ENCODE measurements around the gene HOXD8. TPM values are rescaled to one million over a fixed set of nuclear protein-coding genes. Genes with fewer than 3 reads are reported as not detected.

HOXD8 gene
- polyA plus RNA-seq, 4 donors: 0.89 to 7.3 (median 3.6) TPM

DNA sequence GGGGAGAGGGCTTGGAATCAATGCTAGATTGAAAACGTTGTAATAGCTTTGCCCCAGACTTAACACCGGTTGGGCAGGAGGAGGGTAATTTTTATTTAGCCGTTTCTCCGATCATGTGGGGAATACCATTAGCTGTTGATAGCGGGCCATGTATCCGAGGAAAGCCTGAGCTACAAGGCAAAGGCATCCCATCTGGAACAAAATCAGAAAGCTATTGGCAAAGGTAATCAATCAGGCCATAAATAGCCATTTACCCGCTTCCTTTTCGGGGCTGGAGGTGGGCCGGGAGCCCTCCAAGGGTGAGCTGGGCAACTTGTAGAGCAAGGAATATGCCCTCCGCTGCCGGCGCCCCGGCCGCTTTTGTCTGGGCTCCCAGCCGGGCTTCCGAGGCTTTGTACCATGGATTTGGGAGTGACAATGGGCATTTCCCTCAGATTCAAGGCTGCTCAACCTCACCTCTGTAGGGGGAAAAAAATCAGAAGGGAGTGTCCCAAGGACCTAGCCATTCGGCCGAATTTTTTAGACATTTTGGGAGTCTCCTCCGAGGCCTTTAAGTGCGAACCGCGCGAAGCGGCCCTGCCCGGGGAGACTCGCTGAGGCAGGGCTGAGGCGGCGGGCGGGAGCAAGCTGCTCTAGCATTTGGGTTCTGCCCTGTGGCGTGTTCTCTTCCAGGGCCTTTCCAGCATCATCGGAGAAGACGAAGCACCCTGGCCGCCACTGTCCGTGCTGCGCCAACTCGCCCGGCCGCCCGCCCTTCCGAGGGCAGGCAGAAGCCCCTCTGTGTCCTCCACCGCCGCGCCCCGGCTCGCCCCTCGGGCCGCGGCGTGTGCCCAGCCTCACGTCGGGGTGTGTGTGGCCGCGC is 8.1 kb upstream of the HOXD8 start:
- Histone ChIP-seq H3K4me1 (ENCODE audit: control insufficient read depth in 3 of 3, insufficient read depth in 2 of 3, low read depth in 1 of 3, low read length in 2 of 3) (no peaks in the 10 kb centered on the region), H3K4me3 (ENCODE audit: low read depth in 1 of 3, low read length in 3 of 3) (no peak overlapping the region), H3K27ac (ENCODE audit: low read depth in 1 of 3, low read length in 2 of 3) (no peak overlapping the region), H3K9me3 (ENCODE audit: control insufficient read depth in 2 of 2, insufficient read depth in 1 of 2, low read depth in 1 of 2, low read length in 1 of 2) (peaks cover 0 to 4% of the 10 kb centered on the region in 2 donors), H3K27me3 (ENCODE audit: control insufficient read depth in 3 of 3, insufficient read depth in 3 of 3, low read length in 3 of 3) (peaks cover 20 to 95% (median 72%) of the 10 kb centered on the region in 3 donors), H3K36me3 (ENCODE audit: control insufficient read depth in 3 of 3, insufficient read depth in 2 of 3, low read depth in 1 of 3, low read length in 3 of 3) (no peaks in the 10 kb centered on the region)
- WGBS, 3 donors: 9 to 19% (median 10%) methylated on average over 40 to 53 of the region's 53 CpGs
- DNase-seq (no peak), FAIRE-seq (no peak)

DNA sequence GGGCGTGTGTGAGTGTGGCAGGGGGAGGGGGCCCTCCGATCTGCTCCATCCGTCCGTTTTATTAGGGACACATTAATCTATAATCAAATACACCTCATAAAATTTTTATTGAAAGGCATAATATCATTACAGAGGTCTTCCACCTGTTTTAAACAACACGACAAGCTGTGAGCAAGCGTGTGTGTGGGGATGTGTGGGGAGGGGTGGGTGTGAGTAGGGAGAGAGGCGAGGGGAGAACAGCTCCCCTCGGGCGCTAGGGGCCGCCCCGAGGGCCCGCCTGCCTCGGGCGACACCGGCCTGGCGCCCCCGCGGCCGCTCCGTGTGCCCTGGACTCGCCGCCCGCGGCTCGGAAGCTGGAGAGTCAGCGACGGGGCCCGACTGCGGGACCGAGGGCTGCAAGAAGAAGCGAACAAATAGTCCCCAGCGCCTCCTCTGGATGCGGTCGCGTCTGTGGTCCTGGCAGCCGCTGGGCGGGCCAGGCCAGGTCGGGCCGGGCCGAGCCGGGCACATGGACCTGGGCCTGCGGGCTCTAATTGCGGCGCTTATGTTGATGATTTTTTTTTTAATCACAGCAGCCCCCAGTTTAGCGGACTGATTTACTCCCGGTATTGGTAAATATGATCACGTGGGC is 7.3 kb upstream of the HOXD8 start:
- Histone ChIP-seq H3K9me3 (ENCODE audit: control insufficient read depth in 2 of 2, insufficient read depth in 1 of 2, low read depth in 1 of 2, low read length in 1 of 2) (peaks cover 0 to 4% of the 10 kb centered on the region in 2 donors), H3K36me3 (ENCODE audit: control insufficient read depth in 3 of 3, insufficient read depth in 2 of 3, low read depth in 1 of 3, low read length in 3 of 3) (no peaks in the 10 kb centered on the region), H3K4me3 (ENCODE audit: low read depth in 1 of 3, low read length in 3 of 3) (peak overlapping the region; percentile 27 to 59 (median 30)), H3K27ac (ENCODE audit: low read depth in 1 of 3, low read length in 2 of 3) (no peak overlapping the region), H3K27me3 (ENCODE audit: control insufficient read depth in 3 of 3, insufficient read depth in 3 of 3, low read length in 3 of 3) (peaks cover 13 to 95% (median 64%) of the 10 kb centered on the region in 3 donors), H3K4me1 (ENCODE audit: control insufficient read depth in 3 of 3, insufficient read depth in 2 of 3, low read depth in 1 of 3, low read length in 2 of 3) (no peaks in the 10 kb centered on the region)
- DNase-seq: no peak
- FAIRE-seq: no peak
- WGBS, 3 donors: 2 to 5% (median 5%) methylated on average over 24 to 47 of the region's 47 CpGs

DNA sequence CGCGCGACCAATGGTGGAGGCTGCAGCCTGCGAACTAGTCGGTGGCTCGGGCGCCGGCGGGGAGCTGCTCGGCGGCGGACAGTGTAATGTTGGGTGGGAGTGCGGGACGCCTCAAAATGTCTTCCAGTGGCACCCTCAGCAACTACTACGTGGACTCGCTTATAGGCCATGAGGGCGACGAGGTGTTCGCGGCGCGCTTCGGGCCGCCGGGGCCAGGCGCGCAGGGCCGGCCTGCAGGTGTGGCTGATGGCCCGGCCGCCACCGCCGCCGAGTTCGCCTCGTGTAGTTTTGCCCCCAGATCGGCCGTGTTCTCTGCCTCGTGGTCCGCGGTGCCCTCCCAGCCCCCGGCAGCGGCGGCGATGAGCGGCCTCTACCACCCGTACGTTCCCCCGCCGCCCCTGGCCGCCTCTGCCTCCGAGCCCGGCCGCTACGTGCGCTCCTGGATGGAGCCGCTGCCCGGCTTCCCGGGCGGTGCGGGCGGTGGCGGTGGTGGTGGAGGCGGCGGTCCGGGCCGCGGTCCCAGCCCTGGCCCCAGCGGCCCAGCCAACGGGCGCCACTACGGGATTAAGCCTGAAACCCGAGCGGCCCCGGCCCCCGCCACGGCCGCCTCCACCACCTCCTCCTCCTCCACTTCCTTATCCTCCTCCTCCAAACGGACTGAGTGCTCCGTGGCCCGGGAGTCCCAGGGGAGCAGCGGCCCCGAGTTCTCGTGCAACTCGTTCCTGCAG is 6.7 kb upstream of the HOXD8 start, which contains the start of gene HOXD9:
Gene HOXD9, plus strand, starts transcription at position 37 of the 728 bp plus-strand sequence. Its CDS starts 50 bp downstream, at position 87.
- peaks cover 0 to 4% of the 10 kb centered on the region in 2 donors for H3K9me3 ChIP-seq (ENCODE audit: control insufficient read depth in 2 of 2, insufficient read depth in 1 of 2, low read depth in 1 of 2, low read length in 1 of 2)
- WGBS, 3 donors: 3 to 4% (median 3%) methylated on average over 49 to 84 of the region's 84 CpGs

DNA sequence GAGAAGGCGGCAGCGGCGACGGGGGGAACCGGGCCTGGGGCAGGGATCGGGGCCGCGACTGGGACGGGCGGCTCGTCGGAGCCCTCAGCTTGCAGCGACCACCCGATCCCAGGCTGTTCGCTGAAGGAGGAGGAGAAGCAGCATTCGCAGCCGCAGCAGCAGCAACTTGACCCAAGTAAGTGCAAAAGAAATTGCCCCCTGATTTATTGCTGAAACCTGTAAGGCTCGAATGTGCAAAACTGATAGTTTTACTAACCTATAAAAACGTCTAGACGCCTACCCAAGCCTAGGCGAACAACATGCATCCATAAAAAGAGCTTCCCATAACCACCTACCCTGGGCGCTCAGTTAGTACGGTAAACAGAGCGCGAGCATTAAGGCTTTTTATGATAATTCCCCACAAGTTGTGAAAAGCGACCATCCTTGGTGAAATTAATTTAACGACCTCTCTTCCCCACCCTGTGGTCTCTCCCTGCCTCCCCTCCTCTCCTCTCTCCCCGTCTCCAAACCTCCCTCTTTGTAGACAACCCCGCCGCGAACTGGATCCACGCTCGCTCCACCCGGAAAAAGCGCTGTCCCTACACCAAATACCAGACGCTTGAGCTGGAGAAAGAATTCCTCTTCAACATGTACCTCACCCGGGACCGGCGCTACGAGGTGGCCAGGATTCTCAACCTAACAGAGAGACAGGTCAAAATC is 5.9 kb upstream of the HOXD8 start:
- FAIRE-seq (no peak), DNase-seq (no peak)
- H3K27me3 ChIP-seq (ENCODE audit: control insufficient read depth in 3 of 3, insufficient read depth in 3 of 3, low read length in 3 of 3): peaks cover 14 to 95% (median 62%) of the 10 kb centered on the region in 3 donors
- peaks cover 0 to 4% of the 10 kb centered on the region in 2 donors for H3K9me3 ChIP-seq (ENCODE audit: control insufficient read depth in 2 of 2, insufficient read depth in 1 of 2, low read depth in 1 of 2, low read length in 1 of 2)
- H3K4me3 ChIP-seq (ENCODE audit: low read depth in 1 of 3, low read length in 3 of 3): peak overlapping the region in 2 of 3 donors; percentile 37 to 59
- H3K36me3 ChIP-seq (ENCODE audit: control insufficient read depth in 3 of 3, insufficient read depth in 2 of 3, low read depth in 1 of 3, low read length in 3 of 3): no peaks in the 10 kb centered on the region
- H3K4me1 ChIP-seq (ENCODE audit: control insufficient read depth in 3 of 3, insufficient read depth in 2 of 3, low read depth in 1 of 3, low read length in 2 of 3): no peaks in the 10 kb centered on the region
- H3K27ac ChIP-seq (ENCODE audit: low read depth in 1 of 3, low read length in 2 of 3): no peak overlapping the region
- WGBS, 3 donors: 7 to 9% (median 7%) methylated on average over 40 of the region's 40 CpGs

More for the DNA sequence above, 6.7 kb upstream of the HOXD8 start, which contains the start of gene HOXD9:
- H3K4me3 ChIP-seq (ENCODE audit: low read depth in 1 of 3, low read length in 3 of 3): peak within 1 kb of the TSS; percentile 27 to 59 (median 37)
- H3K36me3 ChIP-seq (ENCODE audit: control insufficient read depth in 3 of 3, insufficient read depth in 2 of 3, low read depth in 1 of 3, low read length in 3 of 3): no peaks in the 10 kb centered on the region
- H3K27me3 ChIP-seq (ENCODE audit: control insufficient read depth in 3 of 3, insufficient read depth in 3 of 3, low read length in 3 of 3): peaks cover 13 to 95% (median 58%) of the 10 kb centered on the region in 3 donors
- peak in 1 of 2 donors; percentile 69 for DNase-seq
- FAIRE-seq: no peak
- H3K4me1 ChIP-seq (ENCODE audit: control insufficient read depth in 3 of 3, insufficient read depth in 2 of 3, low read depth in 1 of 3, low read length in 2 of 3): no peaks in the 10 kb centered on the region
- no peak within 1 kb of the TSS for H3K27ac ChIP-seq (ENCODE audit: low read depth in 1 of 3, low read length in 2 of 3)

DNA sequence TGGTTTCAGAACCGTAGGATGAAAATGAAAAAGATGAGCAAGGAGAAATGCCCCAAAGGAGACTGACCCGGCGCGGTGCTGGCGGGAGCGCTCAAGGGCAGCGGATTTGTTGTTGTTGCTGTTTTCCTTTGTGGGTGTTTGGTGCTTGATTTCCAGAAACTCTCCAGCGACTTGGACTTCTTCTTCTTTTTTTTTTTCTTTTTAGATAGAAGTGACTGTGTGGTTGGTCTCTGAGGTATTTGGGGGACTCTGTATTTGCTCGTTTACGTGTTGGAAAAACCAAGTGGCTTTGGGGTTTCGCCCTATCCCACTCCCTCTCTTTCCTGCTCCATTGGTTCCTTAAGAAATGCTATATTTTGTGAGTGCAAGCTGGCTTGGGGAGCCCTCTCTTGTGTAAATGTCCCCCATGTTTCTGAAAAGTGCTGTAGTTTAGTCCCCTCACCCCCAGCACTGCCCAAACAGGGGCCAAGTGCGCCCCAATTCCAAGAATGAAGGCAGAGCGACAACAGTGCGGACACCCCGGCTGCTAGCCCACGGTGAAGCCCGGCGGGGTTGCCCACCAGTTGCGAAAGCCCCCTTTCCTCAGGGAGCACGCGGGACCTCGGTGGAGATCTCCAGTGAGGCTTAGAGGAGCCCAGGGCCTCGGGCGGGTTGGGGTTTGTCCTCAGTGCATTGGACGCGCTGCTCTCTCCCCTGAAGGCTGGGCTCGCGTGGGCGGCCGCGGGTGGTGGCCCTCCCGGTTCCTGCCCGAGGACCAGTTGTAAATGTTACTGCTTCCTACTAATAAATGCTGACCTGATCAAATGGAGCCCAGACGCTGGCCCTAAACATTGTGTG is 5.2 kb upstream of the HOXD8 start:
- H3K27me3 ChIP-seq (ENCODE audit: control insufficient read depth in 3 of 3, insufficient read depth in 3 of 3, low read length in 3 of 3): peaks cover 14 to 96% (median 65%) of the 10 kb centered on the region in 3 donors
- peak overlapping the region in 1 of 3 donors; percentile 37 for H3K4me3 ChIP-seq (ENCODE audit: low read depth in 1 of 3, low read length in 3 of 3)
- H3K4me1 ChIP-seq (ENCODE audit: control insufficient read depth in 3 of 3, insufficient read depth in 2 of 3, low read depth in 1 of 3, low read length in 2 of 3): peaks cover 0 to 1% (median 0%) of the 10 kb centered on the region in 3 donors
- DNase-seq (no peak), FAIRE-seq (no peak)
- H3K27ac ChIP-seq (ENCODE audit: low read depth in 1 of 3, low read length in 2 of 3): no peak overlapping the region
- WGBS, 3 donors: 13 to 17% (median 16%) methylated on average over 30 to 34 of the region's 34 CpGs
- no peaks in the 10 kb centered on the region for H3K9me3 ChIP-seq (ENCODE audit: control insufficient read depth in 2 of 2, insufficient read depth in 1 of 2, low read depth in 1 of 2, low read length in 1 of 2)
- no peaks in the 10 kb centered on the region for H3K36me3 ChIP-seq (ENCODE audit: control insufficient read depth in 3 of 3, insufficient read depth in 2 of 3, low read depth in 1 of 3, low read length in 3 of 3)

DNA sequence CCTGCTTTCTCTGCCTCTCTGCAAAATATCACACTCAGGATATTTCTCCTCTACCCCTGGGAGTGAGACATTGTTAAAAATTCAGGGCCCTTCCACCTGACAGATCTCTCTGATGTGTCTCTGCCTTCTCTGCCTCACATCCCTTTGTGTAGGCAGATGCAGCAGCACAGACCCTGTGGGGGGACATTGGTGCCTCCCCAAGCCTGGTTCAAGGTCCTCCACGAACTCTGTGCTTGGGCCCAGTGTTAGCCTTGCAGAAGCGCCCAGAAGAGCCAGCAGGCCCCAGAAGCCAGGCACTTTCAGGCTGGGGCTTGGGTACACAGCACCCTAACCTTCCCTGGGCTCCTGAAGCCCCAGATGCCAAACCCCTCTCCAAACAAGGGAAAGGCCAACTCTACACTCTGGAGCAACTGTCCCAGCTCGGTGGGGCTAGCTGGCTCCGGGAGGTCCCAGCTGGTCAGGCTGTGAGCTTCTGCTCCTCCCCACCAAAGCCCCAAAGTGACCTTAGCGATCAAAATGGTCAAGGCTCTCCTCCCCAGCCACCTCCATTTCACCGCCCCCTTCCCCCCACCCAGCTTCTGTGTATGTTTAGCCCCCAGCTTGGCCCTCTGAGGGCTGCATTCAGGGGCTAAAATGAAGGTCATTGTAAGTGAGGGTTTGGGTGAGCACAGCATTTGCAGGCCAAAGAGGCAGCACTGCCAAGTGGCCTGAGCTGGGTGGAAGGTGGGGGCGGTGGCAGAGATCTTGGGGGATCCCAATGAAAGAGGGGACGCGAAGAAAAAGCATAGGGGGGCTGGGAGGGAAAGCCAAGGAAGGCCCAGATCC is 4.3 kb upstream of the HOXD8 start:
- Histone ChIP-seq H3K4me1 (ENCODE audit: control insufficient read depth in 3 of 3, insufficient read depth in 2 of 3, low read depth in 1 of 3, low read length in 2 of 3) (peaks cover 0 to 2% (median 2%) of the 10 kb centered on the region in 3 donors), H3K9me3 (ENCODE audit: control insufficient read depth in 2 of 2, insufficient read depth in 1 of 2, low read depth in 1 of 2, low read length in 1 of 2) (no peaks in the 10 kb centered on the region), H3K36me3 (ENCODE audit: control insufficient read depth in 3 of 3, insufficient read depth in 2 of 3, low read depth in 1 of 3, low read length in 3 of 3) (no peaks in the 10 kb centered on the region), H3K27ac (ENCODE audit: low read depth in 1 of 3, low read length in 2 of 3) (no peak overlapping the region), H3K27me3 (ENCODE audit: control insufficient read depth in 3 of 3, insufficient read depth in 3 of 3, low read length in 3 of 3) (peaks cover 10 to 93% (median 61%) of the 10 kb centered on the region in 3 donors), H3K4me3 (ENCODE audit: low read depth in 1 of 3, low read length in 3 of 3) (no peak overlapping the region)
- FAIRE-seq (no peak), DNase-seq (no peak)
- 14 to 35% (median 18%) methylated on average over 9 of the region's 9 CpGs for WGBS, 3 donors

DNA sequence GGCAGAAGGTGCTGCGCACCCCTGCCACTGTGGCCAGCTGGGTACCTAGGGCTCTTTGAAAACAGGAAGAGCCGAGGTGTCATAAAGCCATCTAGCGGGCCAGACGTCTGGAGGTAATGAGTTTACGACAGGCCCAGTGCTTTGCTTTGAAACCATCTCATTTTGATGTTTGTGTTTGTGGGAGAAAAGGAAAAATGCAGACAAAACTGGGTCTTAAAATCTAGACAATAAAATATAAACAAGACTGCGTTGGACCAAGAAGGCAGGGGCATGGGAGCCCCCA is 3.8 kb upstream of the HOXD8 start:
- no peak overlapping the region for H3K27ac ChIP-seq (ENCODE audit: low read depth in 1 of 3, low read length in 2 of 3)
- H3K27me3 ChIP-seq (ENCODE audit: control insufficient read depth in 3 of 3, insufficient read depth in 3 of 3, low read length in 3 of 3): peaks cover 13 to 91% (median 56%) of the 10 kb centered on the region in 3 donors
- no peaks in the 10 kb centered on the region for H3K9me3 ChIP-seq (ENCODE audit: control insufficient read depth in 2 of 2, insufficient read depth in 1 of 2, low read depth in 1 of 2, low read length in 1 of 2)
- 13 to 28% (median 14%) methylated on average over 6 of the region's 6 CpGs for WGBS, 3 donors
- H3K36me3 ChIP-seq (ENCODE audit: control insufficient read depth in 3 of 3, insufficient read depth in 2 of 3, low read depth in 1 of 3, low read length in 3 of 3): no peaks in the 10 kb centered on the region
- no peak overlapping the region for H3K4me3 ChIP-seq (ENCODE audit: low read depth in 1 of 3, low read length in 3 of 3)
- H3K4me1 ChIP-seq (ENCODE audit: control insufficient read depth in 3 of 3, insufficient read depth in 2 of 3, low read depth in 1 of 3, low read length in 2 of 3): peaks cover 0 to 2% (median 2%) of the 10 kb centered on the region in 3 donors
- no peak for FAIRE-seq
- no peak for DNase-seq

Data from small intestine (tissue), 7 donors.